ENCODE data around the gene PSORS1C2.

DNA sequence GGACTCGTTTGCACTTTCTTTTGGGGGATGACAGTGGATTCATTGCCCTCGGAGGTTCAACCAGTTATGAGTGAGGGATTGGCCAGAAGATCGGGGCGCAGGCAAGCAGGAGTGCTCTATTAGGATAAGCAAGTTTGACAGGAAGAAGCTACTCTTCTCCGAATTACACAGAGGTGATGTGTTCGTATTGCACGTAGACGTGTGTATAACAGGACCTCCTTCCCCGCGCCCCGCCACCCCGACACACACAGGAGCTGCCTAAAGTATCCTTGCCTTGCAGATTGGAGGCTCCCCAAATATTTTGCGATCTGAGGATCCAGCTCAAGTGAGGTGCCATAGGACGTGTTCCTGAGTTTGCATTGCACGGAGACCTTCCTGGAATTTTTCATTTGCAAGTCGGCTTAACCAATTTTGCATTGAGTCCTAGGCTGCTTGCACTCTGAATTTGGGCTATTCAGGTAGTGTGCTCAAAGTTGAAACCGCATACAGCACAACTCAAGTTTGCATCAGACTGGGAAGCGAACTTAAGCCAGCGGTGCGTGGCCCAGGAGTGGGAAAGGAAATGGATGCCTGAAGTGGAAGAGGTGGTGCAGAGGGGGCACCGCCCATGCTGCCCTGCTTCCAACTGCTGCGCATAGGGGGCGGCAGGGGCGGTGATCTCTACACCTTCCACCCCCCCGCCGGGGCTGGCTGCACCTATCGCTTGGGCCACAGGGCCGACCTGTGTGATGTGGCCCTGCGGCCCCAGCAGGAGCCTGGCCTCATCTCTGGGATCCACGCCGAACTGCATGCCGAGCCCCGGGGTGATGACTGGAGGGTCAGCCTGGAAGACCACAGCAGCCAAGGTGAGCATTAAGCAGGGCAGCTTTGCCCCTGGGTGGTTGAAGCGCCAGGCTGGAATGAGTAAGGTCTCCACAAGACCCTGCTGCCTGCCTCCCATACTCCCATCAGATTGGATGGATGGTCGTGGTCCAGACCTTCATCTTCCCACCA lies 20.3 kb upstream of the PSORS1C2 start:
- TF ChIP-seq, protein P1, sequence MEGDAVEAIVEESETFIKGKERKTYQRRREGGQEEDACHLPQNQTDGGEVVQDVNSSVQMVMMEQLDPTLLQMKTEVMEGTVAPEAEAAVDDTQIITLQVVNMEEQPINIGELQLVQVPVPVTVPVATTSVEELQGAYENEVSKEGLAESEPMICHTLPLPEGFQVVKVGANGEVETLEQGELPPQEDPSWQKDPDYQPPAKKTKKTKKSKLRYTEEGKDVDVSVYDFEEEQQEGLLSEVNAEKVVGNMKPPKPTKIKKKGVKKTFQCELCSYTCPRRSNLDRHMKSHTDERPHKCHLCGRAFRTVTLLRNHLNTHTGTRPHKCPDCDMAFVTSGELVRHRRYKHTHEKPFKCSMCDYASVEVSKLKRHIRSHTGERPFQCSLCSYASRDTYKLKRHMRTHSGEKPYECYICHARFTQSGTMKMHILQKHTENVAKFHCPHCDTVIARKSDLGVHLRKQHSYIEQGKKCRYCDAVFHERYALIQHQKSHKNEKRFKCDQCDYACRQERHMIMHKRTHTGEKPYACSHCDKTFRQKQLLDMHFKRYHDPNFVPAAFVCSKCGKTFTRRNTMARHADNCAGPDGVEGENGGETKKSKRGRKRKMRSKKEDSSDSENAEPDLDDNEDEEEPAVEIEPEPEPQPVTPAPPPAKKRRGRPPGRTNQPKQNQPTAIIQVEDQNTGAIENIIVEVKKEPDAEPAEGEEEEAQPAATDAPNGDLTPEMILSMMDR (IDR thresholded peaks at IDR 0.05; ENCODE audit: insufficient read depth, low read length) = no peak
- TF ChIP-seq POLR2AphosphoS5 (IDR thresholded peaks at IDR 0.05; ENCODE audit: low read depth) = no peak
